ENCODE data around the gene CRTAC1. TPM values are rescaled to one million over a fixed set of nuclear protein-coding genes. Genes with fewer than 3 reads are reported as not detected.
A peak's percentile ranks its signal among the peaks of the same experiment; 100 is the strongest.

CRTAC1 gene
- polyA plus RNA-seq, 1 donor (not counting 4 experiments of a cell fraction or from before 2014, with no cell fraction given) = not detected

- Histone ChIP-seq H3K9ac (ENCODE audit: control insufficient read depth, extremely low read depth, insufficient read depth, low read length) (no peak overlapping the region), H2AFZ (ENCODE audit: control insufficient read depth, low read length) (no peak overlapping the region), H4K20me1 (ENCODE audit: control insufficient read depth, extremely low read depth, insufficient read depth, low read length) (no peaks in the 10 kb centered on the region), H3K36me3 (ENCODE audit: control insufficient read depth in 2 of 2, extremely low read depth in 1 of 2, insufficient read depth in 2 of 2, low read length in 2 of 2) (no peaks in the 10 kb centered on the region), H3K79me2 (ENCODE audit: control insufficient read depth, insufficient read depth, low read length) (no peaks in the 10 kb centered on the region), H3K4me1 (ENCODE audit: control insufficient read depth, extremely low read depth, insufficient read depth, low read length) (peaks cover 41% of the 10 kb centered on the region), H3K4me3 (ENCODE audit: control insufficient read depth in 2 of 3, extremely low read depth in 1 of 3, insufficient read depth in 2 of 3, low read depth in 1 of 3, low read length in 3 of 3) (no peak overlapping the region), H3K27me3 (ENCODE audit: control insufficient read depth, extremely low read depth, insufficient read depth, low read length) (no peaks in the 10 kb centered on the region), H3K27ac (ENCODE audit: control insufficient read depth, insufficient read depth, low read length) (peak overlapping the region; percentile 18), H3K4me2 (ENCODE audit: control insufficient read depth, extremely low read depth, insufficient read depth, low read depth, low read length) (no peak overlapping the region), H3K9me3 (ENCODE audit: control insufficient read depth, low read depth, low read length) (no peaks in the 10 kb centered on the region), H3K9me1 (ENCODE audit: control insufficient read depth, extremely low read depth, insufficient read depth, low read length) (peaks cover 6% of the 10 kb centered on the region)
- FAIRE-seq (peak; percentile 87), DNase-seq (ENCODE audit: low read depth, low spot score) (no peak)
- dilution Hi-C loops (cut with MboI; ENCODE audit: extremely low pct_ligation_motif_present, low sequenced_read_pairs) = loop anchor here (25.0 kb wide), 1 partner anchor 92 kb away; the partner anchor contains the start of gene SFRP5
- no peak for TF ChIP-seq EZH2 (IDR thresholded peaks at IDR 0.05; ENCODE audit: low read length)
- TF ChIP-seq, protein P1, sequence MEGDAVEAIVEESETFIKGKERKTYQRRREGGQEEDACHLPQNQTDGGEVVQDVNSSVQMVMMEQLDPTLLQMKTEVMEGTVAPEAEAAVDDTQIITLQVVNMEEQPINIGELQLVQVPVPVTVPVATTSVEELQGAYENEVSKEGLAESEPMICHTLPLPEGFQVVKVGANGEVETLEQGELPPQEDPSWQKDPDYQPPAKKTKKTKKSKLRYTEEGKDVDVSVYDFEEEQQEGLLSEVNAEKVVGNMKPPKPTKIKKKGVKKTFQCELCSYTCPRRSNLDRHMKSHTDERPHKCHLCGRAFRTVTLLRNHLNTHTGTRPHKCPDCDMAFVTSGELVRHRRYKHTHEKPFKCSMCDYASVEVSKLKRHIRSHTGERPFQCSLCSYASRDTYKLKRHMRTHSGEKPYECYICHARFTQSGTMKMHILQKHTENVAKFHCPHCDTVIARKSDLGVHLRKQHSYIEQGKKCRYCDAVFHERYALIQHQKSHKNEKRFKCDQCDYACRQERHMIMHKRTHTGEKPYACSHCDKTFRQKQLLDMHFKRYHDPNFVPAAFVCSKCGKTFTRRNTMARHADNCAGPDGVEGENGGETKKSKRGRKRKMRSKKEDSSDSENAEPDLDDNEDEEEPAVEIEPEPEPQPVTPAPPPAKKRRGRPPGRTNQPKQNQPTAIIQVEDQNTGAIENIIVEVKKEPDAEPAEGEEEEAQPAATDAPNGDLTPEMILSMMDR (optimal IDR thresholded peaks at IDR 0.05 in 1 of 3, IDR thresholded peaks at IDR 0.05 in 1 of 3, conservative IDR thresholded peaks at IDR 0.05 in 1 of 3; ENCODE audit: extremely low read depth in 1 of 3, insufficient read depth in 2 of 3, low read length in 3 of 3) = no peak
These were observed 175.7 kb downstream of the CRTAC1 start for GRCh38 chr10:97854743-97855142.

- peak overlapping the region; percentile 46 for H3K27ac ChIP-seq (ENCODE audit: control insufficient read depth, insufficient read depth, low read length)
- TF ChIP-seq EZH2 (IDR thresholded peaks at IDR 0.05; ENCODE audit: low read length) = no peak
- TF ChIP-seq, protein P1 (optimal IDR thresholded peaks at IDR 0.05 in 1 of 3, IDR thresholded peaks at IDR 0.05 in 1 of 3, conservative IDR thresholded peaks at IDR 0.05 in 1 of 3; ENCODE audit: extremely low read depth in 1 of 3, insufficient read depth in 2 of 3, low read length in 3 of 3) = no peak
- no peak overlapping the region for H3K4me2 ChIP-seq (ENCODE audit: control insufficient read depth, extremely low read depth, insufficient read depth, low read depth, low read length)
- no peak overlapping the region for H2AFZ ChIP-seq (ENCODE audit: control insufficient read depth, low read length)
- H3K79me2 ChIP-seq (ENCODE audit: control insufficient read depth, insufficient read depth, low read length) = no peaks in the 10 kb centered on the region
- no peaks in the 10 kb centered on the region for H4K20me1 ChIP-seq (ENCODE audit: control insufficient read depth, extremely low read depth, insufficient read depth, low read length)
- no peak overlapping the region for H3K9ac ChIP-seq (ENCODE audit: control insufficient read depth, extremely low read depth, insufficient read depth, low read length)
- FAIRE-seq (peak; percentile 96), DNase-seq (ENCODE audit: low read depth, low spot score) (no peak)
- no peaks in the 10 kb centered on the region for H3K36me3 ChIP-seq (ENCODE audit: control insufficient read depth in 2 of 2, extremely low read depth in 1 of 2, insufficient read depth in 2 of 2, low read length in 2 of 2)
- no peaks in the 10 kb centered on the region for H3K9me3 ChIP-seq (ENCODE audit: control insufficient read depth, low read depth, low read length)
- H3K9me1 ChIP-seq (ENCODE audit: control insufficient read depth, extremely low read depth, insufficient read depth, low read length) = peaks cover 6% of the 10 kb centered on the region
- peaks cover 47% of the 10 kb centered on the region for H3K4me1 ChIP-seq (ENCODE audit: control insufficient read depth, extremely low read depth, insufficient read depth, low read length)
- H3K4me3 ChIP-seq (ENCODE audit: control insufficient read depth in 2 of 3, extremely low read depth in 1 of 3, insufficient read depth in 2 of 3, low read depth in 1 of 3, low read length in 3 of 3) = no peak overlapping the region
- dilution Hi-C loops (cut with MboI; ENCODE audit: extremely low pct_ligation_motif_present, low sequenced_read_pairs) = loop anchor here (25.0 kb wide), 1 partner anchor 91 kb away; the partner anchor contains the start of gene SFRP5
- H3K27me3 ChIP-seq (ENCODE audit: control insufficient read depth, extremely low read depth, insufficient read depth, low read length) = no peaks in the 10 kb centered on the region
These were observed 177.5 kb downstream of the CRTAC1 start for GRCh38 chr10:97852840-97853405.

Data from keratinocyte (primary cell).